Femur (tissue), 1 donor: ENCODE data around the gene UTS2.

Experiments
- DNase-seq: peaks from one replicate; pipeline ENCODE4 v3.0.0-alpha.2; 2017

UTS2 gene

DNA sequence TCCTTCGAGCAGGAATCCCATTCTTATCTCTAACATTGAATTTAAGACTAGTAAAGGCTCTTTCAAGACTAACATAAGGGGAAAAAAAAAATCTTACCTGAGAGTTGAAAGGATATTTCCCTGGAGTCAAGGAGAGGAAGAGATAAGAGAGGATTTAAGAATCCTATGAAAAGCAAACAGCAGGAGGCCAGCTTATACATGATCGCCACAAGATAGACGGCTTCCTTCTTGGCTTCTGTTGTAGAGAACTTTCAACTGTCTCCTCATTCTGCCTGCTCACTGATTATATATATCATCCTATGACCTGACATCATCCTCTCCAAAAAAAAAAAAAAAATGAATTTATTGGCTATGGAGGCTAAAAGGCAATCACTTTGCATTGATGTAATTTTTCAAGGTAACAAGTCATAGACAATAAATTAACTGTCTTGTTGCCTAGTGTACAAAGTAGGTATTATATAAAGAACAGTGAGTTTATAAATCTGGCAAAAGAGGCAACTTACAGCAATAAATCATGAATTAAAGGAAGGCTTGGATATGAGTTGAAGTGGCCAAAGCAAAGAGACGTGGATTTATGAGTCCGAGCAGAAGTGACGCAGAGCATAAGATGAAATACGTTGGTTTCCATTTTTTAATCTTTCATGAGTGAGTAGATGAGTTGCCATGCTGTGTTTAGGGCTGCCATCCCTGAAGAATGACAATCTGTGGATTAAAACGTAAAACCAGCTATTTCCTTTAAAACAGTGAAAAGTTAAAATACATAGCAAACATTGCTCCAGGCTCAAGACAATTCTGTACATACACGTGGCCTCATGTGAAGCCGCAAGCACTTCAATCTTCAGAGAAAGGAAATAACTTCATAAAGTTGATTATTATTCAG is at the start of gene UTS2:
Gene UTS2 (minus strand): TSS at position 262 of the 880 bp plus-strand sequence. CDS start 62 bp downstream, at position 200.
- DNase-seq: no peak

DNA sequence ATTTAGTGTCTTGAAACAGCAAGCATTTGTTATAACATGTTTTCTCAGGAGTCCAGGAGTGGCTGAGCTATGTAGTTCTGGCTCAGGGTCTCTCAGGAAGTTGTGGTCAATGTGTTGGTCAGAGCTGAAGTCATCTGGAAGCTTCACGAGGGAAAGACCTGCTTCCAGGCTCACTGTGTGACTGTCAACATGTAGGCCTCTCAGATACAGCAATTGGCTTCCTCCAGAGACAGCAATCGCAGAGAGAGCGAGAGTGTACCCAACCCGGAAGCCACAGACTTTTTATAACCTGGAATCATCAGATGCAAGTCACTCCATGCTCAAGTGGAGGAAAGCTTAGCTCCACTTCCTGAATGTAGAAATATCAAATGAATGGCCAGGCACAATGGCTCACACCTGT is 46.9 kb upstream of the UTS2 start:
- no peak for DNase-seq

DNA sequence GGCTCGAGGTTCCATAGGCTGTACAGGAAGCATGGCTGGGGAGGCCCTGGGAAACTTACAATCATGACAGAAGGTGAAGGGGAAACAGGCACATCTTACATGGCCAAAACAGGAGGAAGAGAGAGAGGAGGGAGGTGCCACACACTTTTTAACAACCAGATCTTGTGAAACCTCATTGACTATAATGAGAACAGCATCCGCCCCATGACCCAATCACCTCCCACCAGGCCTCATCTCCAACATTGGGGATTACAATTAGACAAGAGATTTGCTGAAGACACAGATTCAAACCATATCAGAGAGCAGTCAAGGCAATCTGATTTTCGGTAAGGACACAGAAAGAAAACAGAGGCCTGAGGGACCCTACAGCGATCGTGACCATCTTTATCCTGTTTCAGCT is 46.1 kb upstream of the UTS2 start:
- no peak for DNase-seq

DNA sequence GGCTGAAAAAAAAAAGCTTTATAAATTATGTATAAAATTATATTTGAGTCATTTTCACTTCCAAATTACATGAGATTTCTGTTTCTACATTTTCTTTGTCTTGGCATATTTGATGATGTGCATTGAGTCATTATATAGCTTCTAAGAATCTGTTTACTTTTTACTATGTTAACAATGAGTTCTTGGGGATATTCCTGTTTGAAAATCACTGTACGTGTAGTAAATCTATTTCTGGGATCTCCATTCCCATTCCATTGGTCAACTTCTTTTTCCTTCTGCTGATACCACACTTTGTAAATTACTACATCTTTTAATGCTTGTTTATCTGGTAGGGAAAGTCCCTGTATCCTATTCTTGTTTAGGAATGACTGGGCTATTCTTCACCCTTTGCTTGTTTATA is 44.1 kb upstream of the UTS2 start:
- no peak for DNase-seq

DNA sequence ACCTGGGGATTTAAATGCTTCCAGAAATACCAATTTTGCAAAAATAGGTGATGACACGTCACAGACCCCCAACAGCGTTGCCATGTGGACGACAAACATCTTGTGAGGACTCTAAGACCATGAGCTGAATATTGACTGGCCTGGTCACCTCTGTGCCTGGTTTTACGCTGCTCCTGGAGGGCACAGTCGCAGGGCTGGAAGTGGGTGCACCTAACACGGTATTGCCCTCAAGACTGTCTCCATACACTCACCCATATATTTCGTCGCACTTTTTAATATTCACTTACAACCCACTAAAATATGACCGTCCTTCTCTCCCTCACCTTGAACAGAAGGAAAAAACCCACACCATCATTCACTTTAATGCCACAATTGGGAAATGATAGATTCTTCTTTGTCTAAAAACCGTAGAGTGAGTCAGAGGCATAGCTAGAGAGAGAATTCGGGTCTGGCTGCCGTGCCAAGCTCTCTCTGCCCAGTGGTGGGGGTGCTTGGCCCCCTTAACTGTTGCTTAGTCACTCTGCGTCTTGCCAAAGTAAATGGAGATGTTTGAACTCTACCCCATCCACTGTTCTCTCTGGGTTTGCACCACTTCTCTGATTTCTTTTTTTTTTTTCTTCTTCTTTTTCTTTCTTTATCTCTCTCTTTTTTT is 40.8 kb upstream of the UTS2 start:
- no peak for DNase-seq

GRCh38 chr1:7891804-7892203 is 38.9 kb upstream of the UTS2 start:
- no peak for DNase-seq

DNA sequence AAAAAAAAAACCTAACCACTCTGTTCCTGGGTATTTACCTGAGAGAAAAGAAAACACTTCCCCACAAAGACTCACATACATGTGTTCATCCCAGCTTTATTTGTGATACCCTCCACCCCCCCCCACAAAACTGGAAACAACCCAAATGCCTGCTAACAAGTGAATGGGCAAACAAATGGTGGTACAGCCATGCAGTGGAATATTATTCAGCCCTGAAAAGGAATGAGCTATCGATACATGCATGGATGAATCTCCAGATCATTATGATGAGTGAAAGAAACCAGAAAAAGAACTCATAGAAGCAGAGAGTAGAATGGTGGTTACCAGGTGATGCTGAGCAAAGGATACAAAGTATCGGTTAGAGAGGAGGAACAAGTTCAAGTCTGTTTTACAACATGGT is 38.0 kb upstream of the UTS2 start:
- no peak for DNase-seq

GRCh38 chr1:7888248-7889081 is 35.6 kb upstream of the UTS2 start:
- no peak for DNase-seq

GRCh38 chr1:7886405-7886745 is 33.5 kb upstream of the UTS2 start:
- DNase-seq: no peak

DNA sequence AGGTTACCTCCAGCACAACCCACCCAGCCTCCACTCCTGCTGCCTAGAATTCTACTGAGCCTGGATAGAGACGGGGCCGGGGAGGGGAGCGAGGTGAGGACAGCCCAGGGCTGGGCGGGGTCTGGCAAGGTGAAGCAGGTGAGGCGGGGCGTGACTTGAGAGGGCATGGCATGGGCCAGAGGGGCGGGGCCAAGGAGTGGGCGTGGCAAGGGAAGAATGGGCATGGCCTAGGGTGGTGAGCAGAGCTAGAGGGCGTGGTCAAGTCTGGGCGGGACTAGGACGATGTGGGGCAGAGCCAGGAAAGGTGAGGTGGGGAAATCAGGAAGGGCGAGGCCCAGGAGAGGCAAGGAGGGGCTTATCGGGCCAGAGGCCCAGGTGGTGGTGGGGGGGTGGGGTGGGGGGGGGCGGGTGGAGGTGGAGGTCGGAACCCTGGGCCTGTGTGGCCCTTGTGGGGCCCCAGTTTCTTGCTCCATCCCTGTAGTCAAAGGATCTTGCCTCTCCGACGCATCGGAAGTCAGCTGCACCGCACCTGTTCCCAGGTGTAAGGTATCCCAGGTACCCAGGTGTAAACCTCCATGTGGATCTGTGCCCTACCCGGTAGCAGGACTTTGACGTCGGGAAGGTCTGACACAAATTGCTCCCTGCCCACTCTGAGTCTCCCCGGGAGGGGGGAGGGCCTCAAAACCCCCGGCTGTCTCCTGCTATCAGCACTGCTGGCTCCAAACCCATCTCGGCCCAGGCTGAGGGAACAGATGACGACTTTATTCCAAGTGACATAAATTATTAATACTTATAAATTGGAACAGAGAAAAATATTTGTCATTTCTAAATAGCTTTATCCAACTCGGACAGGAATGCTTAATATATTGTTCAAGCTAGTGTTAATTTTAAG is 32.9 kb upstream of the UTS2 start:
- no peak for DNase-seq

DNA sequence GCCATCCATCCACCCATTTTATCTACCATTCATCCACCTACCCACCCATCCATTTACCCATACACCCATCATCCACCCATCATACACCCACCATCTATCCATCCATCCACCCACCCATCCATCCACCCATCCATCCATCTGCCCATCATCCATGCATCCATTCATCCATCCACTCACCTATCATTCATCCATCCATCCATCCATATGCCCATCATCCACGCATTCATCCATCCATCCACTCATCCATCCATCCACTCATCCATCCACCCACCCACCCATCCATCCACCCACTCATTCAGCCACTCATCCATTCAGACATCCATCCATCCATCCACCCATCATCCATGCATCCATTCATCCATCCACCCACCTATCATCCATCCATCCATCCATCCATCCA is 31.9 kb upstream of the UTS2 start:
- DNase-seq: no peak

- DNase-seq: no peak
Observed at GRCh38 chr1:7879228-7879627, 26.4 kb upstream of the UTS2 start.

- no peak for DNase-seq
Observed at GRCh38 chr1:7878027-7878426, 25.2 kb upstream of the UTS2 start.

DNA sequence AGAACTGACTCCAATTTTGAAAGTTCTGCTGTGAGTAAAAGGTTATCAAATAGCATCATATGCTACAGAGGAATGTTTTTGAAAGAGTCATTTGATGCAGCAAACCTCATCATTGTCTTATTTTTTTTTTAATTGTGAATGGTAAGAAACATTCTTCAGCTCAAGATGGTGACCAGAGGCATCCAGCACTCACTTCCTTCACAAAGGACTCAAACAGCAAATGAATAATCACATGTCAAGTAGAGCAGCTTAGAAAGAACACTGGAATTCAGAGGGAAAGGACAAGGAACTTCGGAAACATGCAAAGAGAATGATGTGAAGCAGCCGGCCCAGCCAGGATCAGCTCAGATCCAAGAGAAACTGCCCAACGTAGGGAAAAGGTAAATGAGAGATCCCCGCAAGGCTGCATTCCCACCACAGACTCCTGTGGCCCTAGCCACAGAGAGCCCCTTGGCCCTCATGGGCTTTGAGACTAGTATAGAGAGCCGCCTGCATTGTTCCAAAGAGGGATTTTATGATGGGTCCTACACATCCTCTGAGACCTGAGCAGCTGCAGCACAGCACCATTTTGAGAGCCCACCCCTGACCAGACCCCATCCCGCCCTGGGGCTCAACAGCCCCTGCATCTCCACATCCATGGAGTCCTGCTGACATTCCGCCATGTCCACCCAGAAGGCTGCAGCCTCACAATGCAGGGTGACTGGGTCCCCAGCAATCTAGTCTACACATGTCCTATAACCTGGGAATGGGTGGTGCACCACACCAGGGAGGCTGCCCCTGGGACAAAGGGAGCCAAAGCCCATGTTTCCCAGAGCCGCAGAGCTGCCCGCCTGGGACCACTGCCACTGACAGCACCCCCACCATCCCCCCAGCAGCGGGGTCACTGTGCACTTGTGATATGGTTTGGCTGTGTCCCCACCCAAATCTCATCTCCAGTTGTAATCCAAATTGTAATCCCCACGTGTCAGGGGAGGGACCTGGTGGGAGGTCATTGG is 21.2 kb upstream of the UTS2 start:
- no peak for DNase-seq

- DNase-seq: no peak
Observed at GRCh38 chr1:7871136-7871535, 18.3 kb upstream of the UTS2 start.

- DNase-seq: no peak
Observed at GRCh38 chr1:7869136-7869920, 16.5 kb upstream of the UTS2 start.

DNA sequence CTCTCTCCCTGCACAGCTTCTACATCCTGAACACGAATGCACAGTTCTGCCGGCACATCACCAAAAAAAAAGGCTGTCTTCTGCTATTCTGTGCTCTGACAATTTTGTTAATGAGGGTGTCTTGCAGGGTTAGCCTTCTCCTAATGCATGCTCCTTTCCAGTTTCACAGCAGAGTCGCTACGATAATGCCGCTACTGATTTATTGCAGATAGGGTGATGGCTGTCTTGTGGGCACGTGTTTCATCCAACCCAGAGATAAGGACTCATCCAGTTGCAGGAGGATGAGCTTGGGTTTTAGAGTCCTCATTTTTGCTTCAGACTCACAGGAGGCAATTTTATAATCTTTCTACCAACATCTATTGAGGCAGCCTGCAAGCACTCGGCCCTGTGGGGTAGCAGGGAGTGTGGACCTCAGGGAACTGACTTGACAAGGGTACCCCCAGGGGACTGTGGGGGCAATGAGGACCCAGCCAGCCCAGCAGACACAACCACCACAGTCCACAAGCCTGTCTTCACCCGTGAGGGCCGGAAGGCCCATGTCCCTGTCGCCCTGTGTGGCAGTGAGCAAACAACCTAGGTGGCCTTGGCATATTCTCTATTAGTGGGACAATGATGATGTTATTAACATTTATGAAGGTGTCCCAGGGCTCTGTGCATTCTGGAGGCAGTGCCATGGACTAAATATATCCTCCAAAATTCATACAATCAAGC is 15.4 kb upstream of the UTS2 start:
- no peak for DNase-seq

DNA sequence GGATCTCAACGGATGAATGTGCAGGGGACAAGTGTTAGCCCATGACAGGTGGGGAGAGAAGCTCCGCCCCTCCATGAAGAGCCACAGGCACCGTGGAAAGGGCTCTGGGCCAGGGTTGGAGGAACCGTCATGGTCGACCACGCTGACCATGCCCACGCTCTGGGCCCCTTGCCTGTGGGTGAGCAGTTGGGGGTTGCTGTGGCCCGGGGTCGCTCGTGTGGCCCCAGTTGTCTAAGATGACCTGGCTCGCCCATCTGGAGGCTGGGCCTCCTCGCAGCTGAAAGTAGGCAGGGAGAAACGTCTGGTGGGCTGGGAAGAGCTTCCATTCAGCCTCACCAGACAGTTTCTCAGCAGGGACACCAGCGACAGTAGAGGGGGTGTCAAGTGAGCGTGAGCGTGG is 13.1 kb upstream of the UTS2 start:
- no peak for DNase-seq

- no peak for DNase-seq
Observed at GRCh38 chr1:7863756-7864328, 11.0 kb upstream of the UTS2 start.
